CD4-positive, CD25-positive, alpha-beta regulatory T cell (primary cell): ENCODE results near the gene DIDO1. TPM values are rescaled to one million over a fixed set of nuclear protein-coding genes. Genes with fewer than 3 reads are reported as not detected.

ENCODE experiments used
- ATAC-seq, 2 donors: fragments of 150-1000 bp; cut with Tn5 transposase; one replicate each; pipeline ENCODE4 v1.10.0; 2021; ENCODE audit warnings: low read depth in 2 of 2, moderate number of reproducible peaks in 2 of 2, moderate library complexity in 1 of 2
- DNase-seq, 3 donors: peaks; one replicate each; pipeline versions ENCODE4 v3.0.0 to v3.0.0-alpha.2; 2012 to 2022; ENCODE audit warnings: mixed read lengths in 1 of 3
- H3K27ac ChIP-seq: one replicate; pipeline ENCODE4 v1.7.0; 2013; ENCODE audit warnings: mild to moderate bottlenecking, low read length; ENCODE audit not compliant: insufficient read depth, poor library complexity, severe bottlenecking
- H3K27me3 ChIP-seq: one replicate; pipeline ENCODE4 v1.7.0; 2013; ENCODE audit warnings: low read length; ENCODE audit not compliant: control insufficient read depth, insufficient read depth
- H3K36me3 ChIP-seq: one replicate; pipeline ENCODE4 v1.7.0; 2013; ENCODE audit warnings: mild to moderate bottlenecking, low read length, moderate library complexity; ENCODE audit not compliant: control insufficient read depth, insufficient read depth
- H3K4me1 ChIP-seq: 2 replicates; pipeline ENCODE4 v1.7.0; 2013; ENCODE audit warnings: mild to moderate bottlenecking, low read length; ENCODE audit not compliant: insufficient read depth, control insufficient read depth, poor library complexity, severe bottlenecking
- H3K4me3 ChIP-seq: one replicate; pipeline ENCODE4 v1.7.0; 2013; ENCODE audit warnings: low read depth, mild to moderate bottlenecking, low read length, moderate library complexity
- H3K9me3 ChIP-seq, 2 experiments: 1 replicate in 1 of 2; 2 replicates in 1 of 2; pipeline ENCODE4 v1.7.0; 2013; ENCODE audit warnings: low read length in 2 of 2, mild to moderate bottlenecking in 1 of 2, moderate library complexity in 1 of 2; ENCODE audit not compliant: control insufficient read depth in 2 of 2
- H3K27ac Mint-ChIP-seq, 3 donors: one replicate each; pipeline ENCODE4 v1.8.0; 2020 to 2022; ENCODE audit warnings: mild to moderate bottlenecking in 3 of 3, mixed read lengths in 3 of 3, moderate library complexity in 2 of 3
- H3K27me3 Mint-ChIP-seq: one replicate; pipeline ENCODE4 v1.8.0; 2022; ENCODE audit warnings: mild to moderate bottlenecking, mixed read lengths
- H3K36me3 Mint-ChIP-seq: one replicate; pipeline ENCODE4 v1.8.0; 2020; ENCODE audit warnings: mixed read lengths
- H3K4me1 Mint-ChIP-seq, 4 donors: one replicate each; pipeline ENCODE4 v1.8.0; 2020 to 2022; ENCODE audit warnings: mixed read lengths in 4 of 4, mild to moderate bottlenecking in 1 of 4
- H3K4me3 Mint-ChIP-seq, 4 donors: one replicate each; pipeline ENCODE4 v1.8.0; 2020 to 2022; ENCODE audit warnings: mild to moderate bottlenecking in 4 of 4, mixed read lengths in 4 of 4, moderate library complexity in 3 of 4
- H3K9me3 Mint-ChIP-seq, 7 donors: one replicate each; pipeline ENCODE4 v1.8.0; 2020 to 2022; ENCODE audit warnings: mixed read lengths in 7 of 7, mild to moderate bottlenecking in 3 of 7, moderate library complexity in 2 of 7
- polyA plus RNA-seq, 4 donors: library from polyadenylated mRNA; unstranded; fragments of 300-500 nt; fragmentation: Illumina TruSeq; gene quantifications; one replicate each; pipeline ENCODE4 v1.2.3, GENCODE V29; 2021
- total RNA-seq: library from RNA; stranded (reverse); gene quantifications from one replicate; pipeline ENCODE4 v1.2.3, GENCODE V29; 2022

Gene DIDO1
- total and polyA plus RNA-seq, 5 donors from 2014 or later: 30.9 to 80.8 (median 39.9) TPM

DNA sequence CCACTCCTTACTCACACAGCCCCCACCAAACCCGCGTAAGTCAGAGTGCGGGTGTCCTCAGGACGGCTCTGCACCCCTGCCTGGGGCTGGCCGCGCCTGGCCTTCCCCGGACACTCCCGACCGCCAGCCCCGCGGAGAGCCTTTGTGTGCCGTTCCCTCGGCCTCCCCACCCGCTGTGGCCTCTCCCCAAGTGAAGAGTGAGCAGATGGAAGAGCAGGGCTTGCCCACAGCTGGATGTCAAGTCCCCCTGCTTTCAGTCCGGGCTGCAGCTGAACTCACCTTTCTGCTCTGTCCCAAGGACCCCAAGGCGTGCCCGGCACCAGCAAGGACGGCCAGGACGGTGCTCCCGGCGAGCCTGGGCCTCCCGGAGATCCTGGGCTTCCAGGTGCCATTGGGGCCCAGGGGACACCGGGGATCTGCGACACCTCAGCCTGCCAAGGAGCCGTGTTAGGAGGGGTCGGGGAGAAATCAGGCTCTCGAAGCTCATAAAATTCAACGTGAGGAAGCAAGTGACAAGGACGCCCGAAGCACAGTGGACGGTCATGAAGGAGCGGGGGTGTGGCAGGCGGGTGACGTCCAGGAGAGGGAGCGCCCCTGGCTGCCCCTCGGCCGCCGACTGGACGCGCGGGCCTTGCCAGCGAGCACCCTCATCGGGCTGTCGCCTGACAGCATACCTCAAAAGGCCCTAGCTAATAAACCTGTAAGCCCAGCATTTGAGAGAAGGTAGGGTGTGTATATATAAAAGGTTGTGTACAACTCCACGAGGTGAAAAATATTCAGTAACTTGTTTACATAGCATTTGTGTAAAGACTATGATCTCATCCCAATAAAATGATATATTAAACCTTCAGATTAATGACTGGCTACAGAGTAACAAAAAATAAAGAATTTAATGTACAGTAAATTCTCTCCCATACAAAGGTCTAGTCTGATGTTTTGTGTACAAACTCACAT is 85.8 kb downstream of the DIDO1 start:
- H3K27me3 Mint-ChIP-seq: peaks cover 15% of the 10 kb centered on the region
- no peak for DNase-seq
- Histone ChIP-seq H3K27me3 (no peaks in the 10 kb centered on the region), H3K9me3 (no peaks in the 10 kb centered on the region), H3K4me1 (no peaks in the 10 kb centered on the region), H3K27ac (no peak overlapping the region), H3K4me3 (no peak overlapping the region), H3K36me3 (peaks cover 1% of the 10 kb centered on the region)
- no peak overlapping the region for H3K4me3 Mint-ChIP-seq
- H3K27ac Mint-ChIP-seq: no peak overlapping the region
- no peak for ATAC-seq
- H3K36me3 Mint-ChIP-seq: peaks cover 7% of the 10 kb centered on the region
- no peaks in the 10 kb centered on the region for H3K4me1 Mint-ChIP-seq
- no peaks in the 10 kb centered on the region for H3K9me3 Mint-ChIP-seq

DNA sequence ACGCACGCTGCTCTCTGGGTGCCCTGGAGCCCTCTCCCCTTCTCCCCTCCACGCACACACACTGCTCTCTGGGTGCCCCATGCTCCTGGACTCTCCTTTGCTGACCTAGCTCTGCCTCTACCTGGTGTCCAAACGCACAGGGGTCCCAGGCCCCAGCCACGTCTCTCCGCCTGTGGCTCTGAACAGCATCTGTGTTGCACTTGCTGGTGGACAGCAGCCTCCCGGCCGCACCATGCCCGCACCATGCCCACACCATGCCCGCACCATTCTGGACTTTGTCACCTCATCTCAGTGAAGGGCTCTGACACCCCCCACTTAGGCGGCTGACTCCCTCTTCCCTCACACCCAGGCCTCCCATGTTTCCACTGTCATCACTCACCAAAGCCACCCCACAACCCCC is 86.5 kb downstream of the DIDO1 start:
- Histone ChIP-seq H3K36me3 (no peaks in the 10 kb centered on the region), H3K27me3 (no peaks in the 10 kb centered on the region), H3K27ac (no peak overlapping the region), H3K4me1 (no peaks in the 10 kb centered on the region), H3K9me3 (no peaks in the 10 kb centered on the region), H3K4me3 (no peak overlapping the region)
- no peak for ATAC-seq
- Mint-ChIP-seq H3K4me3 (no peak overlapping the region), H3K27me3 (peaks cover 15% of the 10 kb centered on the region), H3K36me3 (peaks cover 7% of the 10 kb centered on the region), H3K9me3 (no peaks in the 10 kb centered on the region), H3K4me1 (no peaks in the 10 kb centered on the region), H3K27ac (no peak overlapping the region)
- no peak for DNase-seq

GRCh38 chr20:62839261-62839660 is 87.0 kb downstream of the DIDO1 start:
- Mint-ChIP-seq H3K4me3 (no peak overlapping the region), H3K27ac (no peak overlapping the region), H3K27me3 (peaks cover 15% of the 10 kb centered on the region), H3K4me1 (no peaks in the 10 kb centered on the region), H3K36me3 (peaks cover 7% of the 10 kb centered on the region), H3K9me3 (no peaks in the 10 kb centered on the region)
- Histone ChIP-seq H3K9me3 (no peaks in the 10 kb centered on the region), H3K36me3 (no peaks in the 10 kb centered on the region), H3K27ac (no peak overlapping the region), H3K4me3 (no peak overlapping the region), H3K27me3 (no peaks in the 10 kb centered on the region), H3K4me1 (no peaks in the 10 kb centered on the region)
- ATAC-seq (no peak), DNase-seq (no peak)

DNA sequence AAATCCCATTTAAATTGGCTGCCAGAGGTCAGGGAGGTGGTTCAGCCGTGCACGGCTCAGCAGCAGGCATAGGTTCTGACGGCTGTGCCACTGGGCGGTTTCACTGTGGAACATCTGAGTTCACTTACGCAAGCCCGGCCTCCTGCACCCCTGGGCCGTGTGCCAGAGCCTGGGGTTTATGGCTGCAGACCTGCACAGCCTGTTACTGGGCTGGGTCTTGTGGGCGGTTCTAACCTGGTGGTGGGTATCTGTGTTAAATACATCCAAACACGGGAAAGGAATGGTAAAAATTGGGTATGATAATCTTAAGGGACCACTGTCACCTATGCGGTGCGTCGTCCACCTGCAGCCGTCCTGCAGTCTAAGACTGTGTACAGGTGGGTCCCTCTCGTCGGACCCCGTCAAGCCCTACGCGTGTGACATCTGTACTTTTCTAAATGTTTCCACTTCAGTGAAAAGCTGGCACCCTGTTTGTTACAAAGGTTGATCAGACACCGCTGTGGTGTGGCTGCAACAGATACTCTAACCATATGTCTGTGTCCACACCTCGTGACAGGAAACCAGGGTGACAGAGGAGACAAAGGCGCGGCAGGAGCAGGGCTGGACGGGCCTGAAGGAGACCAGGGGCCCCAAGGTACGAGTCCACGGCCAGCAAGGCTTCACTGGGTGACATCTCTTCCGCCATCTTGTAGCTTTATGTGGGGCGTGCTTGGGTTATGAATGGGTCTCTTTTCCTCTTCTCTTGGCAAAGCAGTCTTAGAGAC is 88.0 kb downstream of the DIDO1 start:
- Mint-ChIP-seq H3K36me3 (no peaks in the 10 kb centered on the region), H3K27ac (no peak overlapping the region), H3K4me3 (no peak overlapping the region), H3K4me1 (no peaks in the 10 kb centered on the region), H3K9me3 (no peaks in the 10 kb centered on the region), H3K27me3 (peaks cover 15% of the 10 kb centered on the region)
- no peaks in the 10 kb centered on the region for H3K36me3 ChIP-seq
- no peaks in the 10 kb centered on the region for H3K9me3 ChIP-seq
- H3K27ac ChIP-seq: no peak overlapping the region
- no peak overlapping the region for H3K4me3 ChIP-seq
- ATAC-seq (peak in 1 of 2 donors; percentile 43), DNase-seq (no peak)
- H3K4me1 ChIP-seq: no peaks in the 10 kb centered on the region
- H3K27me3 ChIP-seq: no peaks in the 10 kb centered on the region

GRCh38 chr20:62837790-62838127 is 88.5 kb downstream of the DIDO1 start:
- no peaks in the 10 kb centered on the region for H3K9me3 ChIP-seq
- no peak overlapping the region for H3K27ac ChIP-seq
- H3K4me3 Mint-ChIP-seq: no peak overlapping the region
- H3K27me3 ChIP-seq: no peaks in the 10 kb centered on the region
- peaks cover 15% of the 10 kb centered on the region for H3K27me3 Mint-ChIP-seq
- H3K36me3 ChIP-seq: no peaks in the 10 kb centered on the region
- H3K4me1 Mint-ChIP-seq: peaks cover 0 to 2% (median 0%) of the 10 kb centered on the region in 4 donors
- ATAC-seq (no peak), DNase-seq (no peak)
- H3K9me3 Mint-ChIP-seq: no peaks in the 10 kb centered on the region
- no peaks in the 10 kb centered on the region for H3K4me1 ChIP-seq
- H3K27ac Mint-ChIP-seq: no peak overlapping the region
- no peaks in the 10 kb centered on the region for H3K36me3 Mint-ChIP-seq
- H3K4me3 ChIP-seq: no peak overlapping the region

- Mint-ChIP-seq H3K4me1 (peaks cover 0 to 5% (median 0%) of the 10 kb centered on the region in 4 donors), H3K27me3 (peaks cover 19% of the 10 kb centered on the region), H3K36me3 (no peaks in the 10 kb centered on the region), H3K4me3 (no peak overlapping the region), H3K9me3 (no peaks in the 10 kb centered on the region), H3K27ac (no peak overlapping the region)
- Histone ChIP-seq H3K27ac (no peak overlapping the region), H3K4me1 (no peaks in the 10 kb centered on the region), H3K36me3 (no peaks in the 10 kb centered on the region), H3K9me3 (no peaks in the 10 kb centered on the region), H3K4me3 (no peak overlapping the region), H3K27me3 (no peaks in the 10 kb centered on the region)
- DNase-seq: no peak
- ATAC-seq: no peak
Measured at GRCh38 chr20:62836967-62837490, 89.3 kb downstream of the DIDO1 start.

GRCh38 chr20:62835931-62836861 is 90.1 kb downstream of the DIDO1 start:
- ATAC-seq: no peak
- Histone ChIP-seq H3K9me3 (no peaks in the 10 kb centered on the region), H3K4me1 (no peaks in the 10 kb centered on the region), H3K27ac (no peak overlapping the region), H3K27me3 (no peaks in the 10 kb centered on the region), H3K4me3 (no peak overlapping the region), H3K36me3 (no peaks in the 10 kb centered on the region)
- H3K9me3 Mint-ChIP-seq: no peaks in the 10 kb centered on the region
- H3K36me3 Mint-ChIP-seq: no peaks in the 10 kb centered on the region
- H3K27me3 Mint-ChIP-seq: peaks cover 20% of the 10 kb centered on the region
- no peak overlapping the region for H3K27ac Mint-ChIP-seq
- no peak overlapping the region for H3K4me3 Mint-ChIP-seq
- DNase-seq: no peak
- peaks cover 0 to 7% (median 0%) of the 10 kb centered on the region in 4 donors for H3K4me1 Mint-ChIP-seq
